Thymus (tissue), 11 donors: ENCODE measurements around the gene THRSP. TPM values are rescaled to one million over a fixed set of nuclear protein-coding genes. Genes with fewer than 3 reads are reported as not detected.
"Not testable (repeated sequence)": the region's sequence is repeated elsewhere in the genome, so short reads cannot be mapped to it uniquely, and the experiment has no call there.

Experiments
- DNase-seq, 9 donors: peaks; one replicate each; pipeline ENCODE4 v3.0.0-alpha.2; 2013; ENCODE audit warnings: low spot score in 9 of 9, low read depth in 6 of 9, missing footprints in 1 of 9
- H3K27ac ChIP-seq, 2 donors: one replicate each; pipeline ENCODE4 v1.5.1; 2013; ENCODE audit warnings: control low read depth in 1 of 2, low read depth in 1 of 2, low read length in 1 of 2, mild to moderate bottlenecking in 1 of 2, moderate library complexity in 1 of 2
- H3K27me3 ChIP-seq, 2 donors: one replicate each; pipeline ENCODE4 v1.5.1; 2013; ENCODE audit warnings: low read length in 1 of 2; ENCODE audit not compliant: control insufficient read depth in 2 of 2, insufficient read depth in 1 of 2
- H3K36me3 ChIP-seq, 2 donors: one replicate each; pipeline ENCODE4 v1.5.1; 2013; ENCODE audit warnings: low read length in 1 of 2, mild to moderate bottlenecking in 1 of 2, moderate library complexity in 1 of 2; ENCODE audit not compliant: control insufficient read depth in 2 of 2, insufficient read depth in 2 of 2
- H3K4me1 ChIP-seq, 2 donors: one replicate each; pipeline ENCODE4 v1.5.1; 2013; ENCODE audit warnings: low read length in 2 of 2; ENCODE audit not compliant: control insufficient read depth in 2 of 2, insufficient read depth in 2 of 2
- H3K4me3 ChIP-seq, 2 donors: one replicate each; pipeline ENCODE4 v1.5.1; 2013; ENCODE audit warnings: low read length in 2 of 2, control low read depth in 1 of 2, mild to moderate bottlenecking in 1 of 2
- H3K9me3 ChIP-seq, 2 donors: one replicate each; pipeline ENCODE4 v1.5.1; 2013; ENCODE audit warnings: low read length in 1 of 2, mild to moderate bottlenecking in 1 of 2; ENCODE audit not compliant: control insufficient read depth in 2 of 2, insufficient read depth in 1 of 2
- WGBS: extraction: QIAGEN DNeasy Blood & Tissue Kit; methylation state at CpG from one replicate; pipeline ENCODE4 v1.1.7; 2013; 5-methylcytosine and 5-hydroxymethylcytosine counted together
- polyA plus RNA-seq: library from polyadenylated mRNA; stranded (reverse); fragments of 200-250 nt; gene quantifications from one replicate; pipeline ENCODE4 v1.2.3, GENCODE V29; 2013
- total RNA-seq: library from RNA; stranded (reverse); fragments of 120-200 nt; gene quantifications from one replicate; pipeline ENCODE4 v1.2.4, GENCODE V29; 2013
- donor health status: healthy.

The THRSP gene
- total and polyA plus RNA-seq, 2 donors = 0.14 TPM; not detected in 1

DNA sequence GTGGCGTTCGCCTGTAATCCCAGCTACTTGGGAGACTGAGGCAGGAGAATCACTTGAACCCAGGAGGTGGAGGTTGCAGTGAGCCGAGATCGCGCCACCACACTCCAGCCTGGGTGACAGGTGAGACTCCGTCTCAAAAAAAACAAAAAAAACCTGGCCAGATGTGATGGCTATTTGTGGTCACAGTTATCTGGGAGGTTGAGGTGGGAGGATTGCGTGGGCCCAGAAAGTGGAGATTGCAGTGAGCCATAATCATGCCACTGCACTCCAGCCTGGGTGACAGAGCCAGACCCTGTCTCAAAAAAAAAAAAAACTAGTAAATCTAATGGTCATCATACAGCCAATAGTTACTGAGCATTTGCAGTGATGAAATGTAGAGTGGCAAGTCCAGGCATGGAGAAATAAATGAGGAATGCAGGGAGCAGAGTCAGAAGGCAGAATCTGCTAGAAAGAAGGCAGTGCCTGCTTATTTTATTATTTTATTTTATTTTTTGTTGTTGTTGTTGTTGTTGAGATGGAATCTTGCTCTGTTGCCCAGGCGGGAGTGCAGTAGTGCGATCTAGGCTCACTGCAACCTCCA, 3.8 kb upstream of the THRSP start:
- not testable (repeated sequence) for H3K27me3 ChIP-seq, H3K27ac ChIP-seq, H3K36me3 ChIP-seq, DNase-seq, H3K4me3 ChIP-seq, H3K9me3 ChIP-seq, H3K4me1 ChIP-seq
- 98% methylated on average over 9 of the region's 9 CpGs for WGBS

DNA sequence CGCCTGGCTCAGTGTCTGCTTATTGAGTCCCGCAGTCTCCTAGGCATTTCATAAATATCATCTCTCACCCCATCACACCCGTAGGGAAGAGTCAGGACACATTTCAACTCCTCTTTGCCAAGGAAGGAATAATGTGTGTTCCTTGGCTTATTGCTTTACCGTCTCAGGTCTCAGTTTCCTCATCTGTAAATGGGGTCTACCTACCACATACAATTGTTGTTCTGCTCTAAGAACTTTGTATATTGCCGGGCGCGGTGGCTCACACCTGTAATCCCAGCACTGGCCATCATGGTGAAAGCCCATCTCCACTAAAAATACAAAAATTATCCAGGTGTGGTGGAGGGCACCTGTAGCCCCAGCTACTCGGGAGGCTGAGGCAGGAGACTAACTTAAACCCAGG, 3.1 kb upstream of the THRSP start:
- no peaks in the 10 kb centered on the region for H3K4me1 ChIP-seq
- no peaks in the 10 kb centered on the region for H3K27me3 ChIP-seq
- H3K4me3 ChIP-seq = no peak overlapping the region
- 98% methylated on average over 8 of the region's 8 CpGs for WGBS
- H3K36me3 ChIP-seq = no peaks in the 10 kb centered on the region
- DNase-seq = no peak
- no peak overlapping the region for H3K27ac ChIP-seq
- H3K9me3 ChIP-seq = no peaks in the 10 kb centered on the region

DNA sequence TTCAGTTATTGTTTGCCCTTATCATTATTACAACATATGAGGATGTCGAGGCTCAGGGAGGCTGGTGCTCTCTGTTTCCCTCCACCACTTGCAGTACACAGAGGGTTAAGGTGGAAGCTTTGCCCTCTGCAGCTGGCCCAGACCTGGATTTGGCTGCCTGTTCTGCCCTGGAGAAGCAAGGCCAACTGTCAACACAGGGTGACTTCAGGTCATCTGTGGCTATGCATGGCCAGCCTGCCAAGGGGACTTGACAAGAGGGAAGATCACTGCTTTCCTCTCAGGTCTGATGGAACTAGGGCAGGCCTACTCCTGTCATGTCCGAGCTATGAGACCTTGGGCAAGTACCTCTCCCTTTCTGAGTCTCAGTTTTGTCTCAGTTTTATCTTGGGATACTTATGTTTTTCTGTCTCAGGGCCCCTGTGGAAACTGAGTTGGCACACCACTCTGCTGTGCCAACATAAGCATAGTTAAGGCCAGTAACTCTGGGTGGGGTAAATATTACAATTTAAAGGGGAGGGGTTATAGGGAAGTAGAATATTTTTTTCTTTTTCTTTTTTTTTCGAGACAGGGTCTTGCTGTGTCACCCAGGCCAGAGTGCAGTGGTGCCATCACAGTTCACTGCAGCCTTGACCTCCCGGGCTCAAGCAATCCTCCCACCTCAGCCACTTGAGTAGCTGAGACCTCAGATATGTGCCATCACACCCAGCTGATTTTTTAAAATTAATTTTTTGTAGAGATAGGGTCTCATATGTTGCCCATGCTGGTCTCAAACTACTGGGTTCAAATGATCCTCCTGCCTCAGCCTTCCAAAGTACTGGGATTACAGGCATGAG, 2.4 kb upstream of the THRSP start:
- no peak for DNase-seq
- no peaks in the 10 kb centered on the region for H3K36me3 ChIP-seq
- H3K9me3 ChIP-seq = no peaks in the 10 kb centered on the region
- H3K27me3 ChIP-seq = no peaks in the 10 kb centered on the region
- H3K4me1 ChIP-seq = no peaks in the 10 kb centered on the region
- WGBS = 94% methylated on average over 4 of the region's 4 CpGs
- H3K4me3 ChIP-seq = no peak overlapping the region
- no peak overlapping the region for H3K27ac ChIP-seq

DNA sequence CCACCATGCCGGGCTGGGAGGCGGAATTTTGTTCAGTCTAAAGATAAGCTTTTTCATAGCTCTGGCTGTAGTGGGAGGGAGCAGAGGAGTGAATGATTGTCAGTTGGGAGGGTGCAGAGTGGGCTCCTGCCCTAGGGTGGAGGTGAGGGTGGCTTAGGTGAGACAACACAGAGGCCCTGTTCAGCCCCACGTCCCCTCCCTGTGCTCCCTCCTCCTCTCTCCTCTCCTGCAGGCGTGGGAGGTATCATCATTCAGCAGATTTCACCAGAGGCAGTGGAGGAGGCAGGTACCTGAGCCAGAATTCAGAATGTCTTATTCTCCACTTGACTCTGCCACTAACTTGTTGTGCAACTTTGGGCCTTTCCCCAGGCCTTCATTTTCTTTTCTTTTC, 1.7 kb upstream of the THRSP start:
- 89% methylated on average over 4 of the region's 4 CpGs for WGBS
- H3K9me3 ChIP-seq = no peaks in the 10 kb centered on the region
- DNase-seq = no peak
- H3K27ac ChIP-seq = no peak overlapping the region
- H3K4me3 ChIP-seq = no peak overlapping the region
- H3K36me3 ChIP-seq = no peaks in the 10 kb centered on the region
- no peaks in the 10 kb centered on the region for H3K4me1 ChIP-seq
- H3K27me3 ChIP-seq = no peaks in the 10 kb centered on the region

DNA sequence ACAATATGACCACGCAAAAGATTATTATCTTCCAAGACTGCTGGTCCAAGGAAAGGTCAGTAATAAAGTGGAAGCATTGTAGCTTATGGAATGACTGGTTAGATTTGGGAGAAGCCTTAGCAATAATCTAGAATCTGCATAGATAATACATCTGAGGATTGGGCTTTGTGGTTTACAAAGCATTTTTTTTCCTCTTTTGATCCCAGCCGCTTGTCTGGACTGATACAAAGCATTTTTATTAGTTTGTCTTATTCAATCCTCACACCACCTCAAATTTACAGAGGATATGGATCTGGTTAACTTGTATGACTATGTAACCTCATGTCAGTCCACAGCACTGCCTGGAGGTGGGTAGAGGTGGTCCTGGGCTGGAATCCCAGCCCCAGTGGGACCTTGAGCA, 990 bp upstream of the THRSP start:
- Histone ChIP-seq H3K9me3 (no peaks in the 10 kb centered on the region), H3K36me3 (peaks cover 3 to 5% of the 10 kb centered on the region in 2 donors), H3K4me1 (no peaks in the 10 kb centered on the region), H3K27ac (no peak overlapping the region), H3K27me3 (no peaks in the 10 kb centered on the region), H3K4me3 (no peak overlapping the region)
- no peak for DNase-seq
- WGBS = 84% methylated on average over 2 of the region's 2 CpGs

DNA sequence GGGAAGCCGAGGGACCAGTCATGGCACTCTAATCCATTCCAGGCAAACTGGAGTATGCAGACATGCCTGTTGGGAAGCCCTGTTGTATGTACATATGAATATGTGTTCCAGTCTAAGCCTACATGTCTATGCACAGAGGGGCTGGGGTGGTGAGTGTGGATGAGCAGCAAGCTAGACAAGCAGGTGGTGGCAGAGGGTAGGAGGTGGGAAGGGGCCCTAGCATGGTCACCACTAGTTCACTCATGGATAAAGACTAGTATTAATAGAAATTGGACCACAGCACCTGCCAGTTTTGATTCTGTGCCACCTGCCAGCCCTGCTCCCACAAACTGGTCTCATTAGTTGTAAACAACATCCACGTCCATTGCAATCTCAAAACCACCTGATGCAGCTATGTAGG, 1.5 kb downstream of the THRSP start:
- Histone ChIP-seq H3K36me3 (peaks cover 13 to 22% of the 10 kb centered on the region in 2 donors), H3K9me3 (no peaks in the 10 kb centered on the region), H3K27me3 (no peaks in the 10 kb centered on the region), H3K27ac (no peak overlapping the region), H3K4me1 (no peaks in the 10 kb centered on the region), H3K4me3 (no peak overlapping the region)
- WGBS = 98% methylated on average over 2 of the region's 2 CpGs
- no peak for DNase-seq

DNA sequence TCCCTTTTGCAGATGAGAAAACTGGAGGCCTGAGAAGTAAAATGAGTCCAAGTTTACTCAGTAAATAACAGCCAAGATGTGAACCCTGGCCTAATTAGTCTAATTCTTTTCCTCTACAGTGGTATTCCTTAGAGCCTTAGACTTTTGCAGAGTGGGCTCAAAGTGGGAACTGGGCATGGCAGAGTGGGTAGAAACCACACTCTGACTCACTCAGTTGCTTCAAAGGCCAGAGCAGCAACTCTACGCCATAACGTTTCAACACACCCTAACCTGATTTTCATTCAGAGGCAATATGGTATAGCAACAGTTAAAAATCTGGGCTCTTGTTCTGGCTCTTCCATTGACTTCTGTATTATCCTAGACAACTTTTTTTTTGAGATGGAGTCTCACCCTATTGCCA, 2.8 kb downstream of the THRSP start:
- H3K4me1 ChIP-seq = no peaks in the 10 kb centered on the region
- no peaks in the 10 kb centered on the region for H3K27me3 ChIP-seq
- peaks cover 20 to 32% of the 10 kb centered on the region in 2 donors for H3K36me3 ChIP-seq
- H3K9me3 ChIP-seq = no peaks in the 10 kb centered on the region
- WGBS = 94% methylated on average over 2 of the region's 2 CpGs
- DNase-seq = no peak
- no peak overlapping the region for H3K27ac ChIP-seq
- H3K4me3 ChIP-seq = no peak overlapping the region

DNA sequence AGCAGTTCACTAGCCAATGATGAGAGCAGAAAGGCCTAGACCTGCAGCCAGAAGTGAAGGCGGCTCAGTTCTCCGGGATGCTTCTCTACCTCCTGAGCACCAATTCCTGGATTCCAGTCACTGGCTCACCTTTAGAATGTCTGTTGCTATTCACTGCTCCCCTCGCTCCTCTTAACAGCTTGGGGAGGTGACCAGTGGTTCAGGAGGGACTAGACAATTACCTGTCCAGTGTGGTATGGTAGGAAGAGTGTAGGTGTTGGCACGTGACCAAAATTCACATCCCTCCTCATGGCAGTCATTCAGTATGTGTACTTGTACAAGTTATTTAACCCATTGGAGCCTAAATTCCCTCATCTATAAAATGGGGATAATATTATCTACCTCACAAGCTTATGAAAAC, 4.0 kb downstream of the THRSP start:
- Histone ChIP-seq H3K9me3 (no peaks in the 10 kb centered on the region), H3K4me1 (no peaks in the 10 kb centered on the region), H3K27me3 (no peaks in the 10 kb centered on the region), H3K27ac (no peak overlapping the region), H3K4me3 (no peak overlapping the region), H3K36me3 (peaks cover 24 to 42% of the 10 kb centered on the region in 2 donors)
- WGBS = 95% methylated on average over 4 of the region's 4 CpGs
- DNase-seq = no peak

DNA sequence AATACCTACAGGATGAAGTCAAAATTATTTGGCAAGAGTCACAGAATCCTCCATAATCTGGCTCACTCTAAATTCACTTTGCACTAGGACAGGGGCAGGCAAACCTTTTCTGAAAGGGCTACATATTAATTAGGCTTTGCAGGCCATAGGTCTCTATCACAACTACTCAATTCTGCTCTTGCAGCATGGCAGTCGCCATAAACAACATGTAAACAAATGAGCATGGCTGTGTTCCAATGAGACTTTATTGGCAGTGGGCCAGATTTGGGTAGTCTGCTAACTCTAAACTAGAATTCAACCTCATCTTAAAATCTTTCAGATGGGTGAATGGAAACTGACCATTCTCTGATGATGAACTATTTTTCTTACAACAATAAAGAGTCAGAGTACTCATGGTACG, 5.8 kb downstream of the THRSP start:
- peaks cover 24 to 44% of the 10 kb centered on the region in 2 donors for H3K36me3 ChIP-seq
- H3K27ac ChIP-seq = no peak overlapping the region
- no peak overlapping the region for H3K4me3 ChIP-seq
- no peaks in the 10 kb centered on the region for H3K4me1 ChIP-seq
- DNase-seq = no peak
- no peaks in the 10 kb centered on the region for H3K9me3 ChIP-seq
- no peaks in the 10 kb centered on the region for H3K27me3 ChIP-seq
- WGBS = 97% methylated on average over 2 of the region's 2 CpGs
